Activated CD4-positive, alpha-beta T cell treated with anti-CD3 and anti-CD28 coated beads for 1 hour (primary cell): ENCODE measurements around the gene SNRNP40.
"Not testable (repeated sequence)": the region's sequence is repeated elsewhere in the genome, so short reads cannot be mapped to it uniquely, and the experiment has no call there.

Experiments used
- DNase-seq: peaks from one replicate; pipeline ENCODE4 v3.0.0-alpha.2; 2020

SNRNP40 gene

GRCh38 chr1:31273619-31274018, 23.0 kb downstream of the SNRNP40 start:
- no peak for DNase-seq

DNA sequence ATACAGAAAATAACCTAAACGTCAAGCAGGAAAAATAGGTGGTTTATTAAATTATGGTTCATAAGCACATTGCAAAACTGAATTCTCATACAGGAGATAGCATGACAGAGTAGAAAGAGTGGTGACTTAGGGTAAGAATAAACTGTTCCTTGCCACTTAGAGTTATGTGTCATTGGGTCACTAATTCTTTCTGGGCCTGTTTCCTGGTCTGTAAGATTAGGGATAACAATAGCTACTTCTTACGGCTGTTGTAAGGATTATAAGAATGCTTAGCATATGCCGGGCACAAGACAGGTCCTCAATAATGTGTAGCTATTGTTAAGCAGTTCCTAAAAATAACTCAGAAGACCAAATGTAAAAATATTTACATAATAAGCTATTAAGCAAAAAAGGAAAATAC, 24.2 kb downstream of the SNRNP40 start:
- no peak for DNase-seq

- no peak for DNase-seq
Measured at GRCh38 chr1:31266547-31266946, 30.0 kb downstream of the SNRNP40 start.

GRCh38 chr1:31264790-31265386, 31.7 kb downstream of the SNRNP40 start:
- no peak for DNase-seq

GRCh38 chr1:31263408-31263807, 33.2 kb downstream of the SNRNP40 start:
- DNase-seq: no peak

GRCh38 chr1:31262393-31262792, 34.2 kb downstream of the SNRNP40 start:
- DNase-seq: not testable (repeated sequence)

DNA sequence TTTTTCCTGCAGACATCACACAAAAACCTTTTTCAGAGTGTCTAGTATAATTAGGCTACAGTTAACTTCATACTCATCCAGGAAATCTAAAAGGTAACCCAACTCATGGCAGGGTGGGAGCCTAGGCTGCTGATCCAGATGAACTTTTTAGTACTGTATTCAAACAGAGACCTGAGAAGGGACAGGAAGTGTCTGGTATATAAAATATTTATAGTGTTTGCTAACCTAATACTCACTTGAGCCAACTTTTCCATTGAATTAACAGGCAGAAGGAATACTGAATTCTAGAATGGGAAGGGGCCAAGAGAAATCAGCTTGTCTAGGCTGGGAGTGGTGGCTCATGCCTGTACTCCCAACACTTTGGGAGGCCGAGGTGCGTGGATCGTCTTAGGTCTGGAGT, 34.7 kb downstream of the SNRNP40 start:
- no peak for DNase-seq

DNA sequence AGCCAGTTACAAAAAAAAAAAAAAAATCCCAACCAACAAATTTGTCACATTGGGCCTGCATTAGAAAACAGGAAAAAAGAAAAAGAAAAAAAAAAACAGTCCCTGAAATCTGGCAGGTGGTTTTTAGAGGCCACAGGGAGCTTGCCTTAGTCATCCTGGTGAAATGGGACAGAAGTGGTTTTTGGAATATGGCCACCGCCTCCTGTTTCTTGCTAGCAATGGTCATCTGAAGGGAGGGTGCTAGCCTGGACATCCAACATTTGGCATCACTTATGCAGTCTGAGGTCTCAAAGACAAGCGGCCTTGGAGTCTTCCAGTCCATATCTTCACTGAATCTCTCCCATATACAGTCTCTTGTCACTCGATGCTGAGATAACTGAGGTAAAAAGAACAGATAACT, 36.8 kb downstream of the SNRNP40 start:
- DNase-seq: no peak

DNA sequence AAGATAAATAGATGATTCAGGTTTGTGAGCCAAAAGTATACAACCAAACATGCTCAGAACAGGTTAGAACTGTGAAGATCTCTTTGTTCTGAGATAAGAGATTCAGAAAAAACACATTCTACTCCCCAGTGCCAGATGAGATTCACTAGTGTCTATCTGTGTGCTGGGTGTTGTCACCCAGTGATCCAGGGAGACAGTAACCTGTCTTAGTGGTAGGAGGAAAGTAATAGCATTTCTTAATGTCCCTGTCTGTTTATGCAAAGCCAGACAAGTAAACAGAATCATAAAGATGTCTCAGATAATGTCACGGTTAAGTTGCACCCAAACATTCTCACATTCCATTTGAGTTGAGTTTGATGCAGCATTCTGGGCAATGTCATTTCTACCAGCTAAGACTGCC, 38.0 kb downstream of the SNRNP40 start:
- DNase-seq: no peak

DNA sequence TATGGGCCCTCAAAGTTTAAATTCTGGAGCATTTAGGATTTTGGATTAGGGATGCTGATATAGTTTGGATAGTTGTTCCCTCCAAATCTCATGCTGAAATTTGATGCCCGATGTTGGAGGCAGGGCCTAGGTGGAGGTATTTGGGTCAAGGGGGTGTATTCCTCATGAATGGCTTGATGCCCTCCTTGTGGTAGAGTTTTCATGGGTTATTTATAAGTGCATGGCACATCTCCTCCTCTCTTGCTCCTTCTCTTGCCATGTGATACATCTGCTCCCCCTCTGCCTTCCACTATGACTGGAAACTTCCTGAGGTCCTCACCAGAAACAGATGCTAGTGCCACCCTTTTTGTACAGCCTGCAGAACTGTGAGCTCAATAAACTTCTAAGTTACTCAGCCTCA, 39.4 kb downstream of the SNRNP40 start:
- DNase-seq: no peak

DNA sequence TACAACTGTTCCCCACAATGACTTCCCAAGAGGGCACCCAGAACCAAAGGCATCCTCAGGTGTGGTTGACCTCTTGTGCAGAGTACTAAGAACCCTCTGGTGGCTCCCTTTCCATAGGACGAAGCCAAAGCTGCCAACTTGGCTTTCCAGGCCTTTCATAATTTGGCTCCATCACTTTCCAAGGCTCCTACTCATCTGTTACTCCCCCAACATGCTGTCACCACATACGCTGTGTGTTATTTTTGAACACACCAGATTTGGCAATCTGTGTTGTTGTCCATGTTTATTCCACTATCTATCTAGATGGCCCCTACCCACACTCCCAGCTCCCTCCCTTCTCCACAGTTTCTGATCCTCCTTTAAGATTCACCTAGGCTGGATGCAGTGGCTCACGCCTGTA, 46.7 kb downstream of the SNRNP40 start:
- no peak for DNase-seq

DNA sequence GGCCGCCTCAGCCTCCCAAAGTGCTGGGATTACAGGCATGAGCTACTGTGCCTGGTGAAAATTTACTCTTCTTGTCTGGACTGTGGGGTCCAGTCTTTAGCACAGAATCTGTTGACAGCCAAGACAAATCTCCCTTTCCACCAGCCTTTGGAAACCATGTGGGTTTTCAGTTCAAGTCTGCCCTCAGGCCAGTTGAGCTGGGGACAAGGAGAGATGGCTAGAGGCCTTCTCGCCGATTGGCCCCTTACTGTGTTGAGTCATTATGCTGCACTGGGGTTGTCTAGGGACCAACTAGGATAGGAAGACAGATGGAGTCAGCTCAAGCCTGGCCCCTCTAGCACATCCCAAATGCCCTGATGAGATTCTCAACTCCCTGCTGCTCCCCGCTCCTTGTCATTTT, 48.3 kb downstream of the SNRNP40 start:
- no peak for DNase-seq

- DNase-seq: no peak
Measured at GRCh38 chr1:31244326-31244725, 52.3 kb downstream of the SNRNP40 start.

- no peak for DNase-seq
Measured at GRCh38 chr1:31243501-31244286, 52.9 kb downstream of the SNRNP40 start.

GRCh38 chr1:31241321-31241720, 55.3 kb downstream of the SNRNP40 start:
- DNase-seq: no peak

- no peak for DNase-seq
Measured at GRCh38 chr1:31239653-31240241, 56.8 kb downstream of the SNRNP40 start, which contains the start of gene NKAIN1. Gene NKAIN1, minus strand, starts transcription at chr1:31239887. Its CDS starts 340 bp downstream, at chr1:31239547.

DNA sequence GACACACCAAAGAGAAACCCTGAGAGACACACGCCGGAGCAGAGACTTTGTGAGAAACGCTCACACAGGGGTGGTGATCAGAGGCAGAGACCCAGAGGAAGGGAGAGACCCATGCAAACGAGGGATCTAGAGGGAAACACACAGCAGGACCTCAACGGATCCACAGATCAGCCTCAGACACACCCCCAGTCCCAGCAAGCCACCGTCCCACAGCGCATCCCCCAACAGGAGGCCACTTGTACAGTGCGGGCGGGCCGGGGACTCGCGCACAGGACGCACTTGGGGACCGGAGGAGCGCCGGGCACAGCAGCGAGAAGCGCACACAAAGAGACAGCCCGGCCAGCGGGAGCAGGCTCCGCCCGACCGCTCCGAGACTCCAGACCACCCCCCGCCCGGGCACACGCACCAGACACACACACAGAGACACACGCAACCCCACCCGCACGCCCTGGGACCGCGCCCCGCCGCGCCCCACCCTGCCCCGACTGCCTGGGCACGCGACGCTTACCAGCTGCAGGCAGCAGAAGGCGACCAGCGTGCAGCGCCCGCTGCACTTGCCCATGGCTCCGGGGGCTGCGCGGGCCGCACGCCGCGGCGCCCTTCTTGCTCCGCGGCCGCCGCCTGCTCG, 57.5 kb downstream of the SNRNP40 start:
- no peak for DNase-seq

GRCh38 chr1:31238612-31238985, 58.0 kb downstream of the SNRNP40 start:
- DNase-seq: no peak

DNA sequence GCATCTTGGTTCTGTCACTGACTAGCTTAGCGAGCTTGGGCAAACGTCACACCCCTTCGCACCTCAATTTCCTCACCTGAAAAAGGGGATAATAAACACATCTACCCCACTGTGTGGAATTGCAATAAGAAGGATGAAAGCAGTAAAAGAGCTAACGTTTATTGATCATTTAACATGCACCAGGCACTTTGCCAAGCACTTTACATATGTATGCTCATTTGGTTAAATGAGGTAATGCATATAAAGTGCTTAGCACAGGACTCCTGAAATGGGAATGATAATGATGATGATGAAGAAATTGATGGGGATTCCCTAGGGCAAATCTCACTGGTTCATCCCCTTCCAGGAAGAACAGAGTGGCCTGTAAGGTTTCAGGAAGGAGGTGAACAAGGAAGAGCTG, 61.7 kb downstream of the SNRNP40 start:
- DNase-seq: no peak

GRCh38 chr1:31234123-31234708, 62.4 kb downstream of the SNRNP40 start:
- DNase-seq: no peak

- no peak for DNase-seq
Measured at GRCh38 chr1:31232689-31233088, 63.9 kb downstream of the SNRNP40 start.

- DNase-seq: no peak
Measured at GRCh38 chr1:31231802-31232201, 64.8 kb downstream of the SNRNP40 start.

GRCh38 chr1:31230378-31230777, 66.2 kb downstream of the SNRNP40 start:
- no peak for DNase-seq
